GM18498 (cell line): ENCODE data around the gene FAM240A.
"Not testable (repeated sequence)": the region's sequence is repeated elsewhere in the genome, so short reads cannot be mapped to it uniquely, and the experiment has no call there.

Source experiments
- ATAC-seq: cut with Tn5 transposase; IDR thresholded peaks from one replicate; pipeline ENCODE4 v1.9.1; 2021; ENCODE audit warnings: mild to moderate bottlenecking, moderate library complexity; ENCODE audit not compliant: unreplicated experiment

The FAM240A gene

GRCh38 chr3:46586738-46587246 is 25.5 kb upstream of the FAM240A start:
- ATAC-seq = no peak

GRCh38 chr3:46587268-46587667 is 25.1 kb upstream of the FAM240A start:
- ATAC-seq = not testable (repeated sequence)

GRCh38 chr3:46593274-46593862 is 19.0 kb upstream of the FAM240A start:
- no peak for ATAC-seq

GRCh38 chr3:46593979-46594378 is 18.3 kb upstream of the FAM240A start:
- ATAC-seq = no peak

- no peak for ATAC-seq
Measured at GRCh38 chr3:46594723-46595122, 17.6 kb upstream of the FAM240A start.

- no peak for ATAC-seq
Measured at GRCh38 chr3:46595819-46596314, 16.5 kb upstream of the FAM240A start.

- ATAC-seq = no peak
Measured at GRCh38 chr3:46599590-46599989, 12.7 kb upstream of the FAM240A start.

GRCh38 chr3:46603446-46604046 is 8.8 kb upstream of the FAM240A start:
- no peak for ATAC-seq

GRCh38 chr3:46604127-46604526 is 8.2 kb upstream of the FAM240A start:
- ATAC-seq = no peak

GRCh38 chr3:46607603-46608028 is 4.7 kb upstream of the FAM240A start:
- ATAC-seq = no peak

GRCh38 chr3:46609212-46609721 is 3.1 kb upstream of the FAM240A start:
- no peak for ATAC-seq

- no peak for ATAC-seq
Measured at GRCh38 chr3:46609944-46610722, 2.2 kb upstream of the FAM240A start.

GRCh38 chr3:46613313-46614005 is 1.1 kb downstream of the FAM240A start:
- no peak for ATAC-seq

- no peak for ATAC-seq
Measured at GRCh38 chr3:46614431-46614830, 2.1 kb downstream of the FAM240A start.

GRCh38 chr3:46615050-46615775 is 2.9 kb downstream of the FAM240A start:
- no peak for ATAC-seq

- ATAC-seq = no peak
Measured at GRCh38 chr3:46615976-46616375, 3.7 kb downstream of the FAM240A start.

GRCh38 chr3:46617941-46618340 is 5.6 kb downstream of the FAM240A start:
- no peak for ATAC-seq

- no peak for ATAC-seq
Measured at GRCh38 chr3:46619845-46620778, 7.8 kb downstream of the FAM240A start.

GRCh38 chr3:46624533-46624932 is 12.2 kb downstream of the FAM240A start:
- no peak for ATAC-seq
